ENCODE results near the gene CIBAR2. TPM values are rescaled to one million over a fixed set of nuclear protein-coding genes. Genes with fewer than 3 reads are reported as not detected.

The CIBAR2 gene
- total and polyA plus RNA-seq, 2 experiments from 2014 or later, result not detected

GRCh38 chr16:85087899-85088569 lies 24.2 kb downstream of the CIBAR2 start:
- Histone ChIP-seq H3K27me3 (replicated peaks; ENCODE audit: insufficient read depth) (no peaks in the 10 kb centered on the region), H2AFZ (no peak overlapping the region), H3K36me3 (ENCODE audit: low read depth) (no peaks in the 10 kb centered on the region), H3K79me2 (ENCODE audit: insufficient read depth) (no peaks in the 10 kb centered on the region), H3K9ac (no peak overlapping the region), H3K9me2 (ENCODE audit: insufficient read depth) (no peaks in the 10 kb centered on the region), H3K27ac (no peak overlapping the region), H3K4me1 (ENCODE audit: insufficient read depth) (no peaks in the 10 kb centered on the region), H3K4me2 (ENCODE audit: unreplicated experiment) (no peak overlapping the region), H3K4me3 (no peak overlapping the region), H4K20me1 (ENCODE audit: insufficient read depth) (no peaks in the 10 kb centered on the region), H3F3A (ENCODE audit: insufficient read depth) (no peaks in the 10 kb centered on the region), H3K9me3 (ENCODE audit: low read depth) (no peaks in the 10 kb centered on the region)
- DNase-seq, result no peak
- WGBS, 2 experiments (ENCODE audit: low coverage in 1 of 2, low lambda C conversion rate in 2 of 2, missing lambda C conversion rate in 2 of 2), result 97 to 98% methylated on average over 20 to 21 of the region's 21 CpGs
- TF ChIP-seq EZH2phosphoT487 (IDR thresholded peaks at IDR 0.05; ENCODE audit: insufficient read depth, low read depth), result no peak
- TF ChIP-seq EZH2 (IDR thresholded peaks at IDR 0.05; ENCODE audit: insufficient read depth, poor library complexity, severe bottlenecking), result no peak
- in situ Hi-C loops (cut with MboI), result no loop called here

- no peak for TF ChIP-seq EZH2 (IDR thresholded peaks at IDR 0.05; ENCODE audit: insufficient read depth, poor library complexity, severe bottlenecking)
- TF ChIP-seq EZH2phosphoT487 (IDR thresholded peaks at IDR 0.05; ENCODE audit: insufficient read depth, low read depth), result no peak
- H2AFZ ChIP-seq, result no peak overlapping the region
- WGBS, 2 experiments (ENCODE audit: low coverage in 1 of 2, low lambda C conversion rate in 2 of 2, missing lambda C conversion rate in 2 of 2), result 83 to 85% methylated on average over 36 to 37 of the region's 37 CpGs
These were observed 25.7 kb downstream of the CIBAR2 start for GRCh38 chr16:85086347-85087291.

GRCh38 chr16:85085721-85086120 lies 26.6 kb downstream of the CIBAR2 start:
- 93 to 96% methylated on average over 14 to 17 of the region's 17 CpGs for WGBS, 2 experiments (ENCODE audit: low coverage in 1 of 2, low lambda C conversion rate in 2 of 2, missing lambda C conversion rate in 2 of 2)

More at GRCh38 chr16:85086347-85087291, 25.7 kb downstream of the CIBAR2 start:
- H3K79me2 ChIP-seq (ENCODE audit: insufficient read depth), result no peaks in the 10 kb centered on the region
- H3K9ac ChIP-seq, result no peak overlapping the region
- H3K4me1 ChIP-seq (ENCODE audit: insufficient read depth), result no peaks in the 10 kb centered on the region
- H3K9me2 ChIP-seq (ENCODE audit: insufficient read depth), result no peaks in the 10 kb centered on the region
- in situ Hi-C loops (cut with MboI), result no loop called here
- no peaks in the 10 kb centered on the region for H3K9me3 ChIP-seq (ENCODE audit: low read depth)
- no peaks in the 10 kb centered on the region for H3K36me3 ChIP-seq (ENCODE audit: low read depth)
- no peak overlapping the region for H3K27ac ChIP-seq
- H3K4me2 ChIP-seq (ENCODE audit: unreplicated experiment), result no peak overlapping the region
- no peaks in the 10 kb centered on the region for H3K27me3 ChIP-seq (replicated peaks; ENCODE audit: insufficient read depth)
- no peaks in the 10 kb centered on the region for H4K20me1 ChIP-seq (ENCODE audit: insufficient read depth)
- peak; percentile 74 for DNase-seq
- H3K4me3 ChIP-seq, result no peak overlapping the region
- no peaks in the 10 kb centered on the region for H3F3A ChIP-seq (ENCODE audit: insufficient read depth)

GRCh38 chr16:85084841-85085510 lies 27.3 kb downstream of the CIBAR2 start:
- 89 to 92% methylated on average over 16 of the region's 16 CpGs for WGBS, 2 experiments (ENCODE audit: low coverage in 1 of 2, low lambda C conversion rate in 2 of 2, missing lambda C conversion rate in 2 of 2)
- no peaks in the 10 kb centered on the region for H3K9me3 ChIP-seq (ENCODE audit: low read depth)
- H3K79me2 ChIP-seq (ENCODE audit: insufficient read depth), result no peaks in the 10 kb centered on the region
- in situ Hi-C loops (cut with MboI), result no loop called here
- H3K4me3 ChIP-seq, result no peak overlapping the region
- H3K27me3 ChIP-seq (replicated peaks; ENCODE audit: insufficient read depth), result no peaks in the 10 kb centered on the region
- no peaks in the 10 kb centered on the region for H4K20me1 ChIP-seq (ENCODE audit: insufficient read depth)
- no peak overlapping the region for H3K4me2 ChIP-seq (ENCODE audit: unreplicated experiment)
- no peaks in the 10 kb centered on the region for H3F3A ChIP-seq (ENCODE audit: insufficient read depth)
- no peak overlapping the region for H3K27ac ChIP-seq
- no peak overlapping the region for H2AFZ ChIP-seq
- TF ChIP-seq EZH2phosphoT487 (IDR thresholded peaks at IDR 0.05; ENCODE audit: insufficient read depth, low read depth) (no peak), EZH2 (IDR thresholded peaks at IDR 0.05; ENCODE audit: insufficient read depth, poor library complexity, severe bottlenecking) (no peak)
- DNase-seq, result no peak
- no peaks in the 10 kb centered on the region for H3K9me2 ChIP-seq (ENCODE audit: insufficient read depth)
- H3K36me3 ChIP-seq (ENCODE audit: low read depth), result no peaks in the 10 kb centered on the region
- no peaks in the 10 kb centered on the region for H3K4me1 ChIP-seq (ENCODE audit: insufficient read depth)
- H3K9ac ChIP-seq, result no peak overlapping the region

More at GRCh38 chr16:85085721-85086120, 26.6 kb downstream of the CIBAR2 start:
- Histone ChIP-seq H3K4me1 (ENCODE audit: insufficient read depth) (no peaks in the 10 kb centered on the region), H3K9me2 (ENCODE audit: insufficient read depth) (no peaks in the 10 kb centered on the region), H3K9ac (no peak overlapping the region), H4K20me1 (ENCODE audit: insufficient read depth) (no peaks in the 10 kb centered on the region), H2AFZ (no peak overlapping the region), H3K9me3 (ENCODE audit: low read depth) (no peaks in the 10 kb centered on the region), H3K36me3 (ENCODE audit: low read depth) (no peaks in the 10 kb centered on the region), H3K4me2 (ENCODE audit: unreplicated experiment) (no peak overlapping the region), H3K27me3 (replicated peaks; ENCODE audit: insufficient read depth) (no peaks in the 10 kb centered on the region), H3K79me2 (ENCODE audit: insufficient read depth) (no peaks in the 10 kb centered on the region), H3K4me3 (no peak overlapping the region), H3K27ac (no peak overlapping the region), H3F3A (ENCODE audit: insufficient read depth) (no peaks in the 10 kb centered on the region)
- in situ Hi-C loops (cut with MboI), result no loop called here
- no peak for DNase-seq
- TF ChIP-seq EZH2 (IDR thresholded peaks at IDR 0.05; ENCODE audit: insufficient read depth, poor library complexity, severe bottlenecking) (no peak), EZH2phosphoT487 (IDR thresholded peaks at IDR 0.05; ENCODE audit: insufficient read depth, low read depth) (no peak)
